Activated CD4-positive, alpha-beta T cell treated with anti-CD3 and anti-CD28 coated beads, Interleukin-2, amount 50 U/mL, for 16 hours (primary cell): ENCODE data around the gene CYP2C19.
"Not testable (repeated sequence)": the region's sequence is repeated elsewhere in the genome, so short reads cannot be mapped to it uniquely, and the experiment has no call there.

Experiments used
- DNase-seq: peaks from one replicate; pipeline ENCODE4 v3.0.0-alpha.2; 2020

CYP2C19 gene

GRCh38 chr10:94889123-94889522, 126.6 kb downstream of the CYP2C19 start:
- no peak for DNase-seq

- DNase-seq = no peak
Observed at GRCh38 chr10:94890264-94891022, 128.0 kb downstream of the CYP2C19 start.

- not testable (repeated sequence) for DNase-seq
Observed at GRCh38 chr10:94898414-94898813, 135.9 kb downstream of the CYP2C19 start.

- no peak for DNase-seq
Observed at GRCh38 chr10:94902080-94902479, 139.6 kb downstream of the CYP2C19 start.

- DNase-seq = no peak
Observed at GRCh38 chr10:94902570-94902969, 140.1 kb downstream of the CYP2C19 start.
